ENCODE measurements around the gene FZD10. TPM values are rescaled to one million over a fixed set of nuclear protein-coding genes. Genes with fewer than 3 reads are reported as not detected.

FZD10 gene
- total and polyA plus RNA-seq, 2 experiments from 2014 or later, result 0.11 to 0.45 TPM

DNA sequence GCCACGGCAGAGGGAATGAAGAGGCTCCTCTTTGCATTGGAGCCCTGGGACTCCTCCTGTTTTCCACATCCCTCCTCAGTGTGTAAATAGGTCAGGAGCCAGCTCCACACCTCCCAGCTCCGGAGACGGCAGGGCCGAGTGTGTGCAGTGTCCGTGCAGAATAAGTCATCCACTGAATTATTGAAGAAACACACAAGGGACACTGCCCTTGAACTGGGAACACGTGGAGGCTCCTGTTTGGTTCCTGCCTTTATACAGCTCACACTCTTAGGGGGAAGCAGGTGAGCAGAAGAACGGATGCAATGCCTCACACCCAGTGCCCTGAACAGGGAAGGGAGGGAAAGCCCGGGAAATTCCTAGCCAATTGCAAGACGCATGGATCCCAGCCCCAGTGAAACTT lies 10.4 kb upstream of the FZD10 start:
- Histone ChIP-seq H4K20me1 (replicated peaks; ENCODE audit: insufficient read depth) (no peaks in the 10 kb centered on the region), H3K9me2 (ENCODE audit: insufficient read depth) (no peaks in the 10 kb centered on the region), H3F3A (replicated peaks; ENCODE audit: low read depth) (no peaks in the 10 kb centered on the region), H3K4me1 (ENCODE audit: insufficient read depth) (no peaks in the 10 kb centered on the region), H3K4me2 (no peak overlapping the region), H3K4me3 (no peak overlapping the region), H3K79me2 (replicated peaks; ENCODE audit: insufficient read depth) (no peaks in the 10 kb centered on the region), H3K27ac (ENCODE audit: low read depth) (no peak overlapping the region), H3K27me3 (ENCODE audit: insufficient read depth) (peaks cover 36% of the 10 kb centered on the region), H2AFZ (no peak overlapping the region), H3K36me3 (ENCODE audit: insufficient read depth) (no peaks in the 10 kb centered on the region)
- DNase-seq (ENCODE audit: low spot score) (no peak), ATAC-seq (no peak)
- TF ChIP-seq EZH2phosphoT487 (IDR thresholded peaks at IDR 0.05; ENCODE audit: unreplicated experiment), result no peak
- TF ChIP-seq, protein P1, sequence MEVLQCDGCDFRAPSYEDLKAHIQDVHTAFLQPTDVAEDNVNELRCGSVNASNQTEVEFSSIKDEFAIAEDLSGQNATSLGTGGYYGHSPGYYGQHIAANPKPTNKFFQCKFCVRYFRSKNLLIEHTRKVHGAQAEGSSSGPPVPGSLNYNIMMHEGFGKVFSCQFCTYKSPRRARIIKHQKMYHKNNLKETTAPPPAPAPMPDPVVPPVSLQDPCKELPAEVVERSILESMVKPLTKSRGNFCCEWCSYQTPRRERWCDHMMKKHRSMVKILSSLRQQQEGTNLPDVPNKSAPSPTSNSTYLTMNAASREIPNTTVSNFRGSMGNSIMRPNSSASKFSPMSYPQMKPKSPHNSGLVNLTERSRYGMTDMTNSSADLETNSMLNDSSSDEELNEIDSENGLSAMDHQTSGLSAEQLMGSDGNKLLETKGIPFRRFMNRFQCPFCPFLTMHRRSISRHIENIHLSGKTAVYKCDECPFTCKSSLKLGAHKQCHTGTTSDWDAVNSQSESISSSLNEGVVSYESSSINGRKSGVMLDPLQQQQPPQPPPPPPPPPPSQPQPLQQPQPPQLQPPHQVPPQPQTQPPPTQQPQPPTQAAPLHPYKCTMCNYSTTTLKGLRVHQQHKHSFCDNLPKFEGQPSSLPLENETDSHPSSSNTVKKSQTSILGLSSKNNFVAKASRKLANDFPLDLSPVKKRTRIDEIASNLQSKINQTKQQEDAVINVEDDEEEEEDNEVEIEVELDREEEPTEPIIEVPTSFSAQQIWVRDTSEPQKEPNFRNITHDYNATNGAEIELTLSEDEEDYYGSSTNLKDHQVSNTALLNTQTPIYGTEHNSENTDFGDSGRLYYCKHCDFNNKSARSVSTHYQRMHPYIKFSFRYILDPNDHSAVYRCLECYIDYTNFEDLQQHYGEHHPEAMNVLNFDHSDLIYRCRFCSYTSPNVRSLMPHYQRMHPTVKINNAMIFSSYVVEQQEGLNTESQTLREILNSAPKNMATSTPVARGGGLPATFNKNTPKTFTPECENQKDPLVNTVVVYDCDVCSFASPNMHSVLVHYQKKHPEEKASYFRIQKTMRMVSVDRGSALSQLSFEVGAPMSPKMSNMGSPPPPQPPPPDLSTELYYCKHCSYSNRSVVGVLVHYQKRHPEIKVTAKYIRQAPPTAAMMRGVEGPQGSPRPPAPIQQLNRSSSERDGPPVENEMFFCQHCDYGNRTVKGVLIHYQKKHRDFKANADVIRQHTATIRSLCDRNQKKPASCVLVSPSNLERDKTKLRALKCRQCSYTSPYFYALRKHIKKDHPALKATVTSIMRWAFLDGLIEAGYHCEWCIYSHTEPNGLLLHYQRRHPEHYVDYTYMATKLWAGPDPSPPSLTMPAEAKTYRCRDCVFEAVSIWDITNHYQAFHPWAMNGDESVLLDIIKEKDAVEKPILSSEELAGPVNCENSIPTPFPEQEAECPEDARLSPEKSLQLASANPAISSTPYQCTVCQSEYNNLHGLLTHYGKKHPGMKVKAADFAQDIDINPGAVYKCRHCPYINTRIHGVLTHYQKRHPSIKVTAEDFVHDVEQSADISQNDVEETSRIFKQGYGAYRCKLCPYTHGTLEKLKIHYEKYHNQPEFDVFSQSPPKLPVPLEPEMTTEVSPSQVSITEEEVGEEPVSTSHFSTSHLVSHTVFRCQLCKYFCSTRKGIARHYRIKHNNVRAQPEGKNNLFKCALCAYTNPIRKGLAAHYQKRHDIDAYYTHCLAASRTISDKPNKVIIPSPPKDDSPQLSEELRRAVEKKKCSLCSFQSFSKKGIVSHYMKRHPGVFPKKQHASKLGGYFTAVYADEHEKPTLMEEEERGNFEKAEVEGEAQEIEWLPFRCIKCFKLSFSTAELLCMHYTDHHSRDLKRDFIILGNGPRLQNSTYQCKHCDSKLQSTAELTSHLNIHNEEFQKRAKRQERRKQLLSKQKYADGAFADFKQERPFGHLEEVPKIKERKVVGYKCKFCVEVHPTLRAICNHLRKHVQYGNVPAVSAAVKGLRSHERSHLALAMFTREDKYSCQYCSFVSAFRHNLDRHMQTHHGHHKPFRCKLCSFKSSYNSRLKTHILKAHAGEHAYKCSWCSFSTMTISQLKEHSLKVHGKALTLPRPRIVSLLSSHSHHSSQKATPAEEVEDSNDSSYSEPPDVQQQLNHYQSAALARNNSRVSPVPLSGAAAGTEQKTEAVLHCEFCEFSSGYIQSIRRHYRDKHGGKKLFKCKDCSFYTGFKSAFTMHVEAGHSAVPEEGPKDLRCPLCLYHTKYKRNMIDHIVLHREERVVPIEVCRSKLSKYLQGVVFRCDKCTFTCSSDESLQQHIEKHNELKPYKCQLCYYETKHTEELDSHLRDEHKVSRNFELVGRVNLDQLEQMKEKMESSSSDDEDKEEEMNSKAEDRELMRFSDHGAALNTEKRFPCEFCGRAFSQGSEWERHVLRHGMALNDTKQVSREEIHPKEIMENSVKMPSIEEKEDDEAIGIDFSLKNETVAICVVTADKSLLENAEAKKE (CRISPR knock-in tag; IDR thresholded peaks at IDR 0.05), result no peak
- no peak for TF ChIP-seq STAT1 (IDR thresholded peaks at IDR 0.05; ENCODE audit: unreplicated experiment)
- TF ChIP-seq JUNB (IDR thresholded peaks at IDR 0.05; ENCODE audit: unreplicated experiment), result no peak
- TF ChIP-seq, protein P2, sequence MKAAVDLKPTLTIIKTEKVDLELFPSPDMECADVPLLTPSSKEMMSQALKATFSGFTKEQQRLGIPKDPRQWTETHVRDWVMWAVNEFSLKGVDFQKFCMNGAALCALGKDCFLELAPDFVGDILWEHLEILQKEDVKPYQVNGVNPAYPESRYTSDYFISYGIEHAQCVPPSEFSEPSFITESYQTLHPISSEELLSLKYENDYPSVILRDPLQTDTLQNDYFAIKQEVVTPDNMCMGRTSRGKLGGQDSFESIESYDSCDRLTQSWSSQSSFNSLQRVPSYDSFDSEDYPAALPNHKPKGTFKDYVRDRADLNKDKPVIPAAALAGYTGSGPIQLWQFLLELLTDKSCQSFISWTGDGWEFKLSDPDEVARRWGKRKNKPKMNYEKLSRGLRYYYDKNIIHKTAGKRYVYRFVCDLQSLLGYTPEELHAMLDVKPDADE (IDR thresholded peaks at IDR 0.05), result no peak
- no peak for TF ChIP-seq ZNF331 (CRISPR knock-in tag; IDR thresholded peaks at IDR 0.05; ENCODE audit: low read depth)
- TF ChIP-seq, protein P3, sequence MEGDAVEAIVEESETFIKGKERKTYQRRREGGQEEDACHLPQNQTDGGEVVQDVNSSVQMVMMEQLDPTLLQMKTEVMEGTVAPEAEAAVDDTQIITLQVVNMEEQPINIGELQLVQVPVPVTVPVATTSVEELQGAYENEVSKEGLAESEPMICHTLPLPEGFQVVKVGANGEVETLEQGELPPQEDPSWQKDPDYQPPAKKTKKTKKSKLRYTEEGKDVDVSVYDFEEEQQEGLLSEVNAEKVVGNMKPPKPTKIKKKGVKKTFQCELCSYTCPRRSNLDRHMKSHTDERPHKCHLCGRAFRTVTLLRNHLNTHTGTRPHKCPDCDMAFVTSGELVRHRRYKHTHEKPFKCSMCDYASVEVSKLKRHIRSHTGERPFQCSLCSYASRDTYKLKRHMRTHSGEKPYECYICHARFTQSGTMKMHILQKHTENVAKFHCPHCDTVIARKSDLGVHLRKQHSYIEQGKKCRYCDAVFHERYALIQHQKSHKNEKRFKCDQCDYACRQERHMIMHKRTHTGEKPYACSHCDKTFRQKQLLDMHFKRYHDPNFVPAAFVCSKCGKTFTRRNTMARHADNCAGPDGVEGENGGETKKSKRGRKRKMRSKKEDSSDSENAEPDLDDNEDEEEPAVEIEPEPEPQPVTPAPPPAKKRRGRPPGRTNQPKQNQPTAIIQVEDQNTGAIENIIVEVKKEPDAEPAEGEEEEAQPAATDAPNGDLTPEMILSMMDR (conservative IDR thresholded peaks at IDR 0.05; ENCODE audit: low read depth in 2 of 2), result no peak
- TF ChIP-seq, protein P4, sequence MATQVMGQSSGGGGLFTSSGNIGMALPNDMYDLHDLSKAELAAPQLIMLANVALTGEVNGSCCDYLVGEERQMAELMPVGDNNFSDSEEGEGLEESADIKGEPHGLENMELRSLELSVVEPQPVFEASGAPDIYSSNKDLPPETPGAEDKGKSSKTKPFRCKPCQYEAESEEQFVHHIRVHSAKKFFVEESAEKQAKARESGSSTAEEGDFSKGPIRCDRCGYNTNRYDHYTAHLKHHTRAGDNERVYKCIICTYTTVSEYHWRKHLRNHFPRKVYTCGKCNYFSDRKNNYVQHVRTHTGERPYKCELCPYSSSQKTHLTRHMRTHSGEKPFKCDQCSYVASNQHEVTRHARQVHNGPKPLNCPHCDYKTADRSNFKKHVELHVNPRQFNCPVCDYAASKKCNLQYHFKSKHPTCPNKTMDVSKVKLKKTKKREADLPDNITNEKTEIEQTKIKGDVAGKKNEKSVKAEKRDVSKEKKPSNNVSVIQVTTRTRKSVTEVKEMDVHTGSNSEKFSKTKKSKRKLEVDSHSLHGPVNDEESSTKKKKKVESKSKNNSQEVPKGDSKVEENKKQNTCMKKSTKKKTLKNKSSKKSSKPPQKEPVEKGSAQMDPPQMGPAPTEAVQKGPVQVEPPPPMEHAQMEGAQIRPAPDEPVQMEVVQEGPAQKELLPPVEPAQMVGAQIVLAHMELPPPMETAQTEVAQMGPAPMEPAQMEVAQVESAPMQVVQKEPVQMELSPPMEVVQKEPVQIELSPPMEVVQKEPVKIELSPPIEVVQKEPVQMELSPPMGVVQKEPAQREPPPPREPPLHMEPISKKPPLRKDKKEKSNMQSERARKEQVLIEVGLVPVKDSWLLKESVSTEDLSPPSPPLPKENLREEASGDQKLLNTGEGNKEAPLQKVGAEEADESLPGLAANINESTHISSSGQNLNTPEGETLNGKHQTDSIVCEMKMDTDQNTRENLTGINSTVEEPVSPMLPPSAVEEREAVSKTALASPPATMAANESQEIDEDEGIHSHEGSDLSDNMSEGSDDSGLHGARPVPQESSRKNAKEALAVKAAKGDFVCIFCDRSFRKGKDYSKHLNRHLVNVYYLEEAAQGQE (IDR thresholded peaks at IDR 0.05; ENCODE audit: unreplicated experiment), result no peak
- H3K27me3 Mint-ChIP-seq (ENCODE audit: insufficient read depth, low read depth, poor library complexity), result peaks cover 6% of the 10 kb centered on the region
- no peak overlapping the region for H3K27ac Mint-ChIP-seq
- H3K36me3 Mint-ChIP-seq (ENCODE audit: low read depth), result peaks cover 51% of the 10 kb centered on the region
- H3K4me3 Mint-ChIP-seq, result no peak overlapping the region
- no peaks in the 10 kb centered on the region for H3K4me1 Mint-ChIP-seq
- H3K9me3 Mint-ChIP-seq, result peaks cover 89% of the 10 kb centered on the region; the same call in 2 of the 3 replicates

Data from GM23338 (cell line).